ENCODE data around the gene ERBIN. TPM values are rescaled to one million over a fixed set of nuclear protein-coding genes. Genes with fewer than 3 reads are reported as not detected.
"Not testable (repeated sequence)": the region's sequence is repeated elsewhere in the genome, so short reads cannot be mapped to it uniquely, and the experiment has no call there.

Gene ERBIN
- total and polyA plus RNA-seq, 7 experiments from 2014 or later = 45.1 to 125 (median 107) TPM

DNA sequence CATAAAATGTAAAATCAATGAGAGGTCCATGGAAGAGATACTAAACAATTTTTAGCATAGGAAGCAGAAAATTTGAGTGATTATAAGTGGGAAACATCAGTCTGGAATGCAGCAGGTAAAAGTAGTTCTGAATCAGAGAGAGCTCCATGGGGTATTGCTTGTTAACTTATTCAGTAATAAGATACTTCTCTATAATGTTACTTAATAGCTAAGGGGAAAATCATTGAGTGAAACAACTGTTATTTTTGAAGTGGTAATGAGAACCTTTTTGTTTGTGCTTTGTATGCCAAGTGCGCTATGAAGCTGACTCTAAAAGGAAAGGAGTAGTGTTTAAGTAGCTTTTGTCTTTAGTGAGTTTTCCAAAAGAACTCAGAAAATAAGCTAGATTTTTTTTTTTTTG is 95.2 kb downstream of the ERBIN start:
- intact Hi-C loops (cut with micrococcal nuclease) = no loop called here
- Histone ChIP-seq H3K4me3 (ENCODE audit: low read length) (no peak overlapping the region), H3K4me1 (ENCODE audit: control insufficient read depth in 2 of 2, insufficient read depth in 2 of 2, low read length in 2 of 2) (no peaks in the 10 kb centered on the region), H3K9me3 (ENCODE audit: control insufficient read depth in 2 of 3, low read length in 3 of 3) (no peaks in the 10 kb centered on the region), H3K36me3 (ENCODE audit: control insufficient read depth in 2 of 3, insufficient read depth in 3 of 3, low read length in 3 of 3) (peaks cover 0 to 8% (median 0%) of the 10 kb centered on the region in 3 experiments), H3K27ac (ENCODE audit: low read depth, low read length) (no peak overlapping the region), H3K27me3 (ENCODE audit: control insufficient read depth in 2 of 2, insufficient read depth in 2 of 2, low read length in 2 of 2) (no peaks in the 10 kb centered on the region)
- peaks cover 7 to 35% (median 27%) of the 10 kb centered on the region in 7 donors for H3K4me1 Mint-ChIP-seq
- peaks cover 3 to 26% (median 13%) of the 10 kb centered on the region in 5 donors for H3K36me3 Mint-ChIP-seq
- H3K27me3 Mint-ChIP-seq = no peaks in the 10 kb centered on the region
- H3K27ac Mint-ChIP-seq = peak overlapping the region in 3 of 9 donors; percentile 2 to 30 (median 16)
- H3K9me3 Mint-ChIP-seq = no peaks in the 10 kb centered on the region
- H3K4me3 Mint-ChIP-seq = no peak overlapping the region
- DNase-seq (no peak), ATAC-seq (no peak)
- ChIA-PET CTCF (interaction anchor here (0.5 to 0.7 kb wide), 2 partner anchors 13 to 263 kb away, joined by 3 read pairs; no protein-coding TSS in a partner anchor), POLR2A (interaction anchor here (0.8 kb wide), 1 partner anchor 121 kb away, joined by 3 read pairs; no protein-coding TSS in a partner anchor)

GRCh38 chr5:66039296-66039695 is 112.9 kb downstream of the ERBIN start:
- intact Hi-C loops (cut with micrococcal nuclease) = no loop called here
- CTCF ChIA-PET = no interaction called here
- H3K4me3 ChIP-seq (ENCODE audit: low read length) = no peak overlapping the region
- no peak overlapping the region for H3K27ac ChIP-seq (ENCODE audit: low read depth, low read length)
- Mint-ChIP-seq H3K27me3 (no peaks in the 10 kb centered on the region), H3K4me3 (no peak overlapping the region), H3K4me1 (peaks cover 0 to 50% (median 35%) of the 10 kb centered on the region in 7 donors), H3K27ac (no peak overlapping the region), H3K9me3 (no peaks in the 10 kb centered on the region), H3K36me3 (peaks cover 0 to 66% (median 16%) of the 10 kb centered on the region in 5 donors)
- H3K27me3 ChIP-seq (ENCODE audit: control insufficient read depth in 2 of 2, insufficient read depth in 2 of 2, low read length in 2 of 2) = no peaks in the 10 kb centered on the region
- POLR2A ChIA-PET = no interaction called here
- H3K4me1 ChIP-seq (ENCODE audit: control insufficient read depth in 2 of 2, insufficient read depth in 2 of 2, low read length in 2 of 2) = no peaks in the 10 kb centered on the region
- H3K36me3 ChIP-seq (ENCODE audit: control insufficient read depth in 2 of 3, insufficient read depth in 3 of 3, low read length in 3 of 3) = peaks cover 0 to 55% (median 13%) of the 10 kb centered on the region in 3 experiments
- DNase-seq (no peak), ATAC-seq (no peak)
- no peaks in the 10 kb centered on the region for H3K9me3 ChIP-seq (ENCODE audit: control insufficient read depth in 2 of 3, low read length in 3 of 3)

- H3K27ac ChIP-seq (ENCODE audit: low read depth, low read length) = no peak overlapping the region
- H3K27me3 ChIP-seq (ENCODE audit: control insufficient read depth in 2 of 2, insufficient read depth in 2 of 2, low read length in 2 of 2) = no peaks in the 10 kb centered on the region
- Mint-ChIP-seq H3K36me3 (peaks cover 0 to 67% (median 20%) of the 10 kb centered on the region in 5 donors), H3K4me3 (no peak overlapping the region), H3K9me3 (no peaks in the 10 kb centered on the region), H3K27me3 (no peaks in the 10 kb centered on the region), H3K4me1 (peaks cover 0 to 47% (median 32%) of the 10 kb centered on the region in 7 donors), H3K27ac (peak overlapping the region in 2 of 9 donors; percentile 57 to 59)
- ATAC-seq (no peak), DNase-seq (no peak)
- H3K36me3 ChIP-seq (ENCODE audit: control insufficient read depth in 2 of 3, insufficient read depth in 3 of 3, low read length in 3 of 3) = peaks cover 0 to 53% (median 13%) of the 10 kb centered on the region in 3 experiments
- no peaks in the 10 kb centered on the region for H3K4me1 ChIP-seq (ENCODE audit: control insufficient read depth in 2 of 2, insufficient read depth in 2 of 2, low read length in 2 of 2)
- POLR2A ChIA-PET = no interaction called here
- intact Hi-C loops (cut with micrococcal nuclease) = no loop called here
- no peak overlapping the region for H3K4me3 ChIP-seq (ENCODE audit: low read length)
- no peaks in the 10 kb centered on the region for H3K9me3 ChIP-seq (ENCODE audit: control insufficient read depth in 2 of 3, low read length in 3 of 3)
- CTCF ChIA-PET = no interaction called here
Measured at GRCh38 chr5:66039701-66040100, 113.3 kb downstream of the ERBIN start.

DNA sequence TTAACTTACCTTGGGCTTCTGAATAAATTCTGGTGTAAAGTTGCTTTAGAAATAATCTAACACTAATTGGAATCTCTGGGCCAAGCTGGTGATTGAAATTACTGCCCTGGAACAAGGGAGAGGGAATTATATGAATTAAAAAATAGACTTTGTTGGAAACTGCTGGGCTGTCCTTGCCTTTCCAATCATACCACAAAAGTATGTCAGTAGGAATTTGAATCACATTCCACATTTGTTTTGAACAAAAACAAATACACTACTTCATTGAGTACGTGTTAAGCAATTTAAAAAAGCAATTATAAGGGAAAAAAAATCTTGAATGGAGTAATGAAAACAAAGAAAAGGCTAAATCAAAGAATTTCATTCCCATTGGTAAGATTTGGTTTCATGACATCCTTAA is 115.3 kb downstream of the ERBIN start:
- DNase-seq (no peak), ATAC-seq (no peak)
- Histone ChIP-seq H3K9me3 (ENCODE audit: control insufficient read depth in 2 of 3, low read length in 3 of 3) (no peaks in the 10 kb centered on the region), H3K4me1 (ENCODE audit: control insufficient read depth in 2 of 2, insufficient read depth in 2 of 2, low read length in 2 of 2) (no peaks in the 10 kb centered on the region), H3K27me3 (ENCODE audit: control insufficient read depth in 2 of 2, insufficient read depth in 2 of 2, low read length in 2 of 2) (no peaks in the 10 kb centered on the region), H3K36me3 (ENCODE audit: control insufficient read depth in 2 of 3, insufficient read depth in 3 of 3, low read length in 3 of 3) (peaks cover 0 to 57% (median 18%) of the 10 kb centered on the region in 3 experiments), H3K27ac (ENCODE audit: low read depth, low read length) (no peak overlapping the region), H3K4me3 (ENCODE audit: low read length) (no peak overlapping the region)
- intact Hi-C loops (cut with micrococcal nuclease) = loop anchor here in 1 of 2 donors (1.0 kb wide), 1 partner anchor 280 kb away; no protein-coding TSS in a partner anchor
- Mint-ChIP-seq H3K4me1 (peaks cover 0 to 35% (median 29%) of the 10 kb centered on the region in 7 donors), H3K4me3 (no peak overlapping the region), H3K27me3 (no peaks in the 10 kb centered on the region), H3K27ac (peak overlapping the region in 3 of 9 donors; percentile 44 to 59 (median 57)), H3K9me3 (no peaks in the 10 kb centered on the region), H3K36me3 (peaks cover 0 to 61% (median 15%) of the 10 kb centered on the region in 5 donors)
- CTCF ChIA-PET = no interaction called here
- POLR2A ChIA-PET = interaction anchor here (1.3 kb wide), 2 partner anchors 115 to 118 kb away, joined by 4 to 6 read pairs; partner anchors contain the start of gene ERBIN

- Mint-ChIP-seq H3K27me3 (no peaks in the 10 kb centered on the region), H3K4me3 (no peak overlapping the region), H3K9me3 (peaks cover 0 to 19% (median 10%) of the 10 kb centered on the region in 11 donors), H3K27ac (no peak overlapping the region), H3K4me1 (peaks cover 2 to 51% (median 27%) of the 10 kb centered on the region in 7 donors), H3K36me3 (peaks cover 17 to 84% (median 61%) of the 10 kb centered on the region in 5 donors)
- CTCF ChIA-PET = no interaction called here
- no peak for DNase-seq
- no peak overlapping the region for H3K4me3 ChIP-seq (ENCODE audit: low read length)
- no peaks in the 10 kb centered on the region for H3K4me1 ChIP-seq (ENCODE audit: control insufficient read depth in 2 of 2, insufficient read depth in 2 of 2, low read length in 2 of 2)
- no peak overlapping the region for H3K27ac ChIP-seq (ENCODE audit: low read depth, low read length)
- intact Hi-C loops (cut with micrococcal nuclease) = no loop called here
- ATAC-seq = no peak
- peaks cover 3 to 20% (median 5%) of the 10 kb centered on the region in 3 experiments for H3K36me3 ChIP-seq (ENCODE audit: control insufficient read depth in 2 of 3, insufficient read depth in 3 of 3, low read length in 3 of 3)
- no peaks in the 10 kb centered on the region for H3K27me3 ChIP-seq (ENCODE audit: control insufficient read depth in 2 of 2, insufficient read depth in 2 of 2, low read length in 2 of 2)
- POLR2A ChIA-PET = no interaction called here
- H3K9me3 ChIP-seq (ENCODE audit: control insufficient read depth in 2 of 3, low read length in 3 of 3) = no peaks in the 10 kb centered on the region
Measured at GRCh38 chr5:66057239-66057638, 130.9 kb downstream of the ERBIN start.

GRCh38 chr5:66061320-66061719 is 134.9 kb downstream of the ERBIN start:
- H3K27me3 Mint-ChIP-seq; DNase-seq; H3K4me1 ChIP-seq (ENCODE audit: control insufficient read depth in 2 of 2, insufficient read depth in 2 of 2, low read length in 2 of 2); POLR2A ChIA-PET; ATAC-seq; intact Hi-C loops (cut with micrococcal nuclease); H3K36me3 ChIP-seq (ENCODE audit: control insufficient read depth in 2 of 3, insufficient read depth in 3 of 3, low read length in 3 of 3); H3K9me3 ChIP-seq (ENCODE audit: control insufficient read depth in 2 of 3, low read length in 3 of 3); H3K4me3 ChIP-seq (ENCODE audit: low read length); H3K27ac ChIP-seq (ENCODE audit: low read depth, low read length); H3K27me3 ChIP-seq (ENCODE audit: control insufficient read depth in 2 of 2, insufficient read depth in 2 of 2, low read length in 2 of 2); CTCF ChIA-PET: not testable (repeated sequence)
- H3K27ac Mint-ChIP-seq = peak overlapping the region in 7 of 9 donors; percentile 16 to 87 (median 47)
- H3K36me3 Mint-ChIP-seq = peaks cover 12 to 75% (median 42%) of the 10 kb centered on the region in 5 donors
- H3K4me1 Mint-ChIP-seq = peaks cover 2 to 79% (median 47%) of the 10 kb centered on the region in 7 donors
- peaks cover 0 to 21% (median 10%) of the 10 kb centered on the region in 11 donors for H3K9me3 Mint-ChIP-seq
- peak overlapping the region in 1 of 10 donors; percentile 50 for H3K4me3 Mint-ChIP-seq

GRCh38 chr5:66063061-66063460 is 136.7 kb downstream of the ERBIN start:
- DNase-seq; CTCF ChIA-PET; H3K9me3 ChIP-seq (ENCODE audit: control insufficient read depth in 2 of 3, low read length in 3 of 3); H3K27ac ChIP-seq (ENCODE audit: low read depth, low read length); H3K27me3 Mint-ChIP-seq; H3K4me1 ChIP-seq (ENCODE audit: control insufficient read depth in 2 of 2, insufficient read depth in 2 of 2, low read length in 2 of 2); POLR2A ChIA-PET; intact Hi-C loops (cut with micrococcal nuclease); ATAC-seq; H3K27me3 ChIP-seq (ENCODE audit: control insufficient read depth in 2 of 2, insufficient read depth in 2 of 2, low read length in 2 of 2); H3K4me3 ChIP-seq (ENCODE audit: low read length); H3K36me3 ChIP-seq (ENCODE audit: control insufficient read depth in 2 of 3, insufficient read depth in 3 of 3, low read length in 3 of 3): not testable (repeated sequence)
- Mint-ChIP-seq H3K4me1 (peaks cover 2 to 79% (median 51%) of the 10 kb centered on the region in 7 donors), H3K4me3 (peak overlapping the region in 2 of 10 donors; percentile 25 to 51), H3K9me3 (peaks cover 0 to 18% (median 10%) of the 10 kb centered on the region in 11 donors), H3K27ac (peak overlapping the region in 3 of 9 donors; percentile 14 to 74 (median 20)), H3K36me3 (peaks cover 16 to 66% (median 35%) of the 10 kb centered on the region in 5 donors)

All from naive thymus-derived CD4-positive, alpha-beta T cell (primary cell).